SK-N-SH (cell line): Measurements from ENCODE around the gene MTCH1. TPM values are rescaled to one million over a fixed set of nuclear protein-coding genes. Genes with fewer than 3 reads are reported as not detected.

ENCODE experiments used
- CTCF ChIA-PET: fragments of 300-600, 350-600 bp; formaldehyde crosslinking; extraction: SDS; loops from one replicate; lab custom pipeline; 2021; lab: Yijun Ruan, JAX
- POLR2A ChIA-PET: fragments of 350-600 bp; sonication (Branson Sonifier 250); formaldehyde crosslinking; extraction: SDS; loops from one replicate; lab custom pipeline; 2020; ENCODE audit warnings: antibody characterized with exemption, inconsistent platforms; lab: Yijun Ruan, JAX
- DNase-seq: peaks from one replicate; pipeline ENCODE4 v3.0.0; 2012
- H2AFZ ChIP-seq: fragments of 200-600 bp; sonication (generic); 2 replicates; pipeline ENCODE4 v1.8.1; 2016; ENCODE audit warnings: antibody characterized with exemption, mild to moderate bottlenecking, low read depth
- H3F3A ChIP-seq: fragments of 200-600 bp; sonication (generic); replicated peaks from 2 replicates; pipeline ENCODE3; 2016; ENCODE audit warnings: antibody characterized with exemption, mild to moderate bottlenecking; ENCODE audit not compliant: insufficient read depth
- H3K27ac ChIP-seq, 2 experiments: fragments of 200-500 bp in 1 of 2; fragments of 200-600 bp in 1 of 2; sonication (Bioruptor generic) in 1 of 2; sonication (generic), shearing (Covaris generic) in 1 of 2; 2 replicates each; pipeline versions ENCODE4 v1.5.1 to v1.6.1; 2014 to 2016; ENCODE audit warnings: low read depth in 2 of 2, inconsistent platforms in 1 of 2, low read length in 1 of 2, mild to moderate bottlenecking in 1 of 2, mixed read lengths in 1 of 2
- H3K27me3 ChIP-seq: fragments of 200-600 bp; sonication (generic), shearing (Covaris generic); 2 replicates; pipeline ENCODE4 v1.6.1; 2016; ENCODE audit warnings: mixed run types; ENCODE audit not compliant: insufficient read depth
- H3K36me3 ChIP-seq, 2 experiments: fragments of 200-500 bp in 1 of 2; fragments of 200-600 bp in 1 of 2; sonication (Bioruptor generic) in 1 of 2; sonication (generic) in 1 of 2; replicated peaks in 1 of 2; 2 replicates each; pipeline versions ENCODE3 to v1.5.1; 2014 to 2016; ENCODE audit warnings: low read length in 1 of 2, mild to moderate bottlenecking in 1 of 2; ENCODE audit not compliant: insufficient read depth in 2 of 2, control insufficient read depth in 1 of 2
- H3K4me1 ChIP-seq, 2 experiments: fragments of 200-500 bp in 1 of 2; fragments of 200-600 bp in 1 of 2; sonication (Bioruptor generic) in 1 of 2; sonication (generic), shearing (Covaris generic) in 1 of 2; 2 replicates each; pipeline versions ENCODE4 v1.5.1 to v1.6.1; 2014 to 2016; ENCODE audit warnings: low read depth in 1 of 2, low read length in 1 of 2, mixed run types in 1 of 2; ENCODE audit not compliant: insufficient read depth in 2 of 2, control insufficient read depth in 1 of 2
- H3K4me2 ChIP-seq: fragments of 200-600 bp; sonication (generic), shearing (Covaris generic); 2 replicates; pipeline ENCODE4 v1.6.1; 2017; ENCODE audit warnings: mixed run types
- H3K4me3 ChIP-seq, 2 experiments: fragments of 200-500 bp in 1 of 2; fragments of 200-600 bp in 1 of 2; sonication (Bioruptor generic) in 1 of 2; sonication (generic), shearing (Covaris generic) in 1 of 2; 2 replicates each; pipeline versions ENCODE4 v1.5.1 to v1.8.1; 2014 to 2016; ENCODE audit warnings: low read depth in 2 of 2, inconsistent platforms in 1 of 2, low read length in 1 of 2, mild to moderate bottlenecking in 1 of 2, mixed read lengths in 1 of 2, moderate library complexity in 1 of 2
- H3K79me2 ChIP-seq: fragments of 200-600 bp; sonication (generic); 2 replicates; pipeline ENCODE4 v1.8.1; 2017; ENCODE audit warnings: mild to moderate bottlenecking; ENCODE audit not compliant: insufficient read depth
- H3K9ac ChIP-seq: fragments of 200-600 bp; sonication (generic); 2 replicates; pipeline ENCODE4 v1.6.1; 2017; ENCODE audit warnings: mixed run types
- H3K9me2 ChIP-seq: fragments of 200-600 bp; sonication (generic); 2 replicates; pipeline ENCODE4 v1.6.1; 2017; ENCODE audit warnings: mixed run types
- H3K9me3 ChIP-seq: fragments of 200-600 bp; sonication (generic); 2 replicates; pipeline ENCODE4 v1.6.1; 2017; ENCODE audit warnings: mixed run types, mild to moderate bottlenecking, moderate library complexity
- H4K20me1 ChIP-seq: fragments of 200-600 bp; sonication (generic); 2 replicates; pipeline ENCODE4 v1.6.1; 2017; ENCODE audit warnings: mild to moderate bottlenecking, mixed run types; ENCODE audit not compliant: insufficient read depth
- CHD2 ChIP-seq: fragments of 150-350 bp; IDR thresholded peaks from 2 replicates; pipeline ENCODE4 v1.6.1; 2018; ENCODE audit warnings: low read length; ENCODE audit not compliant: partially characterized antibody
- EZH2phosphoT487 ChIP-seq: fragments of 200-600 bp; sonication (generic); IDR thresholded peaks from 2 replicates; pipeline ENCODE4 v1.6.1; 2017; ENCODE audit warnings: low read depth, mixed run types, mild to moderate bottlenecking, antibody characterized with exemption, moderate library complexity, borderline replicate concordance
- REST ChIP-seq: IDR thresholded peaks from 2 replicates; pipeline ENCODE4 v1.6.1; 2012; ENCODE audit warnings: mild to moderate bottlenecking, low read depth, low read length, moderate library complexity
- RXRA ChIP-seq: IDR thresholded peaks from 2 replicates; pipeline ENCODE4 v1.4.0; 2012; ENCODE audit warnings: low read depth, mild to moderate bottlenecking, borderline replicate concordance
- SMC3 ChIP-seq: IDR thresholded peaks from 2 replicates; pipeline ENCODE4 v1.6.1; 2012; ENCODE audit warnings: low read depth, low read length, improper control_type of control experiment
- TCF12 ChIP-seq: IDR thresholded peaks from 2 replicates; pipeline ENCODE4 v1.4.0; 2012
- TEAD4 ChIP-seq: IDR thresholded peaks from 2 replicates; pipeline ENCODE4 v1.4.0; 2012; ENCODE audit warnings: mild to moderate bottlenecking, borderline replicate concordance; ENCODE audit not compliant: insufficient read depth
- USF1 ChIP-seq: IDR thresholded peaks from 2 replicates; pipeline ENCODE4 v1.4.0; 2012; ENCODE audit warnings: low read depth, borderline replicate concordance
- YY1 ChIP-seq: IDR thresholded peaks from 2 replicates; pipeline ENCODE4 v1.4.0; 2012; ENCODE audit warnings: low read depth, mild to moderate bottlenecking
- WGBS: methylation state at CpG from one replicate; pipeline ENCODE4 v1.1.6; 2017; ENCODE audit warnings: low lambda C conversion rate; 5-methylcytosine and 5-hydroxymethylcytosine counted together
- polyA plus RNA-seq, 3 experiments: library from polyadenylated mRNA; depleted of rRNA; stranded (reverse); fragments of >200 nt; gene quantifications; 2 replicates each; pipeline ENCODE4 v1.2.3, GENCODE V29; 2012
- TF ChIP-seq, protein P1 (sequence below): IDR thresholded peaks from 2 replicates; pipeline ENCODE4 v1.4.0; 2012; ENCODE audit warnings: low read depth, borderline replicate concordance

The MTCH1 gene
- polyA plus RNA-seq, 1 of the 3 experiments (the other 2 are of a cell fraction), result 151 TPM

GRCh38 chr6:36984581-36985416 is 1.2 kb downstream of the MTCH1 start:
- Histone ChIP-seq H2AFZ (no peak overlapping the region; the same call in 1 of the 2 replicates), H3K27me3 (no peaks in the 10 kb centered on the region), H3K4me2 (peak overlapping the region; percentile 82), H3K4me1 (peaks cover 3 to 21% of the 10 kb centered on the region in 2 experiments; a peak in 2 of 4 replicates), H3K9me2 (no peaks in the 10 kb centered on the region), H4K20me1 (peaks cover 49% of the 10 kb centered on the region), H3K9me3 (no peaks in the 10 kb centered on the region), H3K36me3 (peaks cover 0 to 3% of the 10 kb centered on the region in 2 experiments), H3K9ac (peak overlapping the region; percentile 100), H3K79me2 (peaks cover 62% of the 10 kb centered on the region), H3F3A (no peaks in the 10 kb centered on the region), H3K4me3 (peak overlapping the region; percentile 93 to 95), H3K27ac (peak overlapping the region; percentile 64 to 72; a peak in 3 of 4 replicates)
- peak; percentile 73 for DNase-seq
- WGBS, result 15% methylated on average over 19 of the region's 19 CpGs
- TF ChIP-seq CHD2 (peak; percentile 97), USF1 (no peak), TCF12 (peak; percentile 18; the same call in 1 of the 2 replicates)
- ChIA-PET POLR2A (no interaction called here), CTCF (interaction anchor here (1.0 to 7.8 kb wide), 4 partner anchors 34 to 219 kb away, joined by 3 to 54 read pairs (median 5); no protein-coding TSS in a partner anchor)

- H3F3A ChIP-seq, result no peaks in the 10 kb centered on the region
- H3K9ac ChIP-seq, result no peak overlapping the region
- H3K27me3 ChIP-seq, result no peaks in the 10 kb centered on the region
- peaks cover 3 to 25% of the 10 kb centered on the region in 2 experiments; a peak in 2 of 4 replicates for H3K4me1 ChIP-seq
- peaks cover 72% of the 10 kb centered on the region for H3K79me2 ChIP-seq
- peaks cover 62% of the 10 kb centered on the region for H4K20me1 ChIP-seq
- peak overlapping the region; percentile 82 for H3K4me2 ChIP-seq
- H3K4me3 ChIP-seq, result peak overlapping the region in 1 of 2 experiments; percentile 95; a peak in 1 of 4 replicates
- ChIA-PET CTCF (no interaction called here), POLR2A (no interaction called here)
- H2AFZ ChIP-seq, result no peak overlapping the region
- no peaks in the 10 kb centered on the region for H3K9me3 ChIP-seq
- H3K9me2 ChIP-seq, result no peaks in the 10 kb centered on the region
- TF ChIP-seq RXRA (no peak), EZH2phosphoT487 (no peak), YY1 (no peak), SMC3 (no peak)
- TF ChIP-seq, all 33 proteins: peak for 0
- 96% methylated on average over 3 of the region's 3 CpGs for WGBS
- peaks cover 4 to 5% of the 10 kb centered on the region in 2 experiments for H3K36me3 ChIP-seq
- no peak for DNase-seq
- H3K27ac ChIP-seq, result no peak overlapping the region
Measured at GRCh38 chr6:36983538-36983937, 2.5 kb downstream of the MTCH1 start.

DNA sequence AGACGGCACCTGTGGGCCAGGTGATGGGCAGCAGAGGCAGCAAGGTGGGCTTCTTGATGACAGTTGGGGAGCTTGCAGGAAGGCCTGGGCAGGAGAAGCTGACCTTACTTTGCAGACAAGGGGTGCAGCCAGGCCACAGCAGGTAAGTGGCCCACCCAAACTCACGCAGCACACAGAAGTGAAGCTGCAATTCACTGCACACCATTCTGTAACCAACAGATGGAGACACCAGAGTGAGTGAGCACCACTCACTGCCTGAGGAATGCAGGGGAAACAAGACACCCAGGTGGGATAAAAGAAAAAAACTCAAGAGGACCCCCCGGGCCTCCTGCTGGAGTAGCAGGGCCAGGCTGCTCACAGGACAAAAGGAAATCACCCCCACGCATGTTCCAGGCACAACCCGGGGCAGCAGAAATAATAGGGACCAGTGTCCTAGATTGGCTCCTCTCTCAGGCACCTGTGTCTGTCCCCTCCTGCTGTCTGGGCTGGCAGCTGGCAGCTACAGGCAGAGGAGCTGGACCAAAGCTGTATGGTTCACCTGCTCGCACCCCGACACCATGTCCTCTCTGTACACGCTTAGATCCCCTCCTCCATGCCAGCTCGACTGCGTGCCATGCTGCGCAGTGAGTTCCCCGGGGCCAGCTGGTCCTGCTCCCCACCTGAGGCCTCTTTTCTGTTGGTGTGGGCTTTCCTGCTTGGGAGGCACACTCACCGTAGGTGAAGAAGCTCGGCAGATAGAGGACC is 4.9 kb downstream of the MTCH1 start:
- no peaks in the 10 kb centered on the region for H3K9me2 ChIP-seq
- peaks cover 72% of the 10 kb centered on the region for H3K79me2 ChIP-seq
- no peak overlapping the region for H3K9ac ChIP-seq
- H3K9me3 ChIP-seq, result no peaks in the 10 kb centered on the region
- H3K4me3 ChIP-seq, result no peak overlapping the region
- no peaks in the 10 kb centered on the region for H3K27me3 ChIP-seq
- 88% methylated on average over 10 of the region's 14 CpGs for WGBS
- H3K27ac ChIP-seq, result no peak overlapping the region
- H3F3A ChIP-seq, result no peaks in the 10 kb centered on the region
- CTCF ChIA-PET, result interaction anchor here (0.5 to 7.7 kb wide), 5 partner anchors 38 to 301 kb away, joined by 3 to 46 read pairs (median 4); partner anchors contain the start of gene C6orf89
- no peak overlapping the region for H2AFZ ChIP-seq
- POLR2A ChIA-PET, result no interaction called here
- peaks cover 16 to 26% of the 10 kb centered on the region in 2 experiments for H3K36me3 ChIP-seq
- peaks cover 78% of the 10 kb centered on the region for H4K20me1 ChIP-seq
- H3K4me2 ChIP-seq, result no peak overlapping the region
- DNase-seq, result no peak
- peaks cover 3 to 18% of the 10 kb centered on the region in 2 experiments; a peak in 1 of 4 replicates for H3K4me1 ChIP-seq
- TF ChIP-seq, protein P1, sequence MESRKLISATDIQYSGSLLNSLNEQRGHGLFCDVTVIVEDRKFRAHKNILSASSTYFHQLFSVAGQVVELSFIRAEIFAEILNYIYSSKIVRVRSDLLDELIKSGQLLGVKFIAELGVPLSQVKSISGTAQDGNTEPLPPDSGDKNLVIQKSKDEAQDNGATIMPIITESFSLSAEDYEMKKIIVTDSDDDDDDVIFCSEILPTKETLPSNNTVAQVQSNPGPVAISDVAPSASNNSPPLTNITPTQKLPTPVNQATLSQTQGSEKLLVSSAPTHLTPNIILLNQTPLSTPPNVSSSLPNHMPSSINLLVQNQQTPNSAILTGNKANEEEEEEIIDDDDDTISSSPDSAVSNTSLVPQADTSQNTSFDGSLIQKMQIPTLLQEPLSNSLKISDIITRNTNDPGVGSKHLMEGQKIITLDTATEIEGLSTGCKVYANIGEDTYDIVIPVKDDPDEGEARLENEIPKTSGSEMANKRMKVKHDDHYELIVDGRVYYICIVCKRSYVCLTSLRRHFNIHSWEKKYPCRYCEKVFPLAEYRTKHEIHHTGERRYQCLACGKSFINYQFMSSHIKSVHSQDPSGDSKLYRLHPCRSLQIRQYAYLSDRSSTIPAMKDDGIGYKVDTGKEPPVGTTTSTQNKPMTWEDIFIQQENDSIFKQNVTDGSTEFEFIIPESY, result no peak
- TF ChIP-seq REST (no peak), TEAD4 (no peak), EZH2phosphoT487 (no peak)
